ENCODE results near the gene TMIGD1. TPM values are rescaled to one million over a fixed set of nuclear protein-coding genes. Genes with fewer than 3 reads are reported as not detected.

TMIGD1 gene
- total and polyA plus RNA-seq, 2 donors (not counting 1 experiment from before 2014, with no cell fraction given) = not detected

GRCh38 chr17:30380643-30381339 is 46.9 kb upstream of the TMIGD1 start:
- DNase-seq (ENCODE audit: low read depth in 2 of 2) = no peak
- peaks cover 27% of the 10 kb centered on the region for H3K79me2 ChIP-seq (ENCODE audit: control insufficient read depth, insufficient read depth, low read length)
- H3K4me2 ChIP-seq (ENCODE audit: extremely low read depth, insufficient read depth, low read length) = peak overlapping the region; percentile 93
- no peaks in the 10 kb centered on the region for H3K9me3 ChIP-seq (ENCODE audit: control insufficient read depth, insufficient read depth, low read depth, low read length)
- H2AFZ ChIP-seq (ENCODE audit: low read length) = no peak overlapping the region
- H3K4me1 ChIP-seq (ENCODE audit: control insufficient read depth, extremely low read depth, insufficient read depth, low read length) = peaks cover 14% of the 10 kb centered on the region
- H3K9ac ChIP-seq (ENCODE audit: insufficient read depth, low read length) = no peak overlapping the region
- no peaks in the 10 kb centered on the region for H3K36me3 ChIP-seq (ENCODE audit: control insufficient read depth, insufficient read depth, low read length)
- no peaks in the 10 kb centered on the region for H4K20me1 ChIP-seq (ENCODE audit: control insufficient read depth, extremely low read depth, insufficient read depth, low read length)
- peak overlapping the region; percentile 65 to 84 (median 76) for H3K4me3 ChIP-seq (replicated peaks in 1 of 4; ENCODE audit: control extremely low read depth in 1 of 4, insufficient read depth in 1 of 4, low read depth in 3 of 4, low read length in 4 of 4)
- H3K27me3 ChIP-seq (ENCODE audit: control insufficient read depth, insufficient read depth, low read length) = no peaks in the 10 kb centered on the region
- TF ChIP-seq CTCF (conservative IDR thresholded peaks at IDR 0.05 in 1 of 2, IDR thresholded peaks at IDR 0.05 in 1 of 2; ENCODE audit: low read depth in 1 of 2, low read length in 2 of 2) (no peak), EZH2 (IDR thresholded peaks at IDR 0.05; ENCODE audit: low read length, missing control alignments) (no peak)
- H3K27ac ChIP-seq (ENCODE audit: insufficient read depth, low read length) = no peak overlapping the region

- Histone ChIP-seq H3K79me2 (ENCODE audit: control insufficient read depth, insufficient read depth, low read length) (peaks cover 27% of the 10 kb centered on the region), H3K4me2 (ENCODE audit: extremely low read depth, insufficient read depth, low read length) (peak overlapping the region; percentile 93), H3K9me3 (ENCODE audit: control insufficient read depth, insufficient read depth, low read depth, low read length) (no peaks in the 10 kb centered on the region), H3K9ac (ENCODE audit: insufficient read depth, low read length) (peak overlapping the region; percentile 79), H4K20me1 (ENCODE audit: control insufficient read depth, extremely low read depth, insufficient read depth, low read length) (no peaks in the 10 kb centered on the region), H3K27ac (ENCODE audit: insufficient read depth, low read length) (peak overlapping the region; percentile 65), H3K27me3 (ENCODE audit: control insufficient read depth, insufficient read depth, low read length) (no peaks in the 10 kb centered on the region), H3K4me1 (ENCODE audit: control insufficient read depth, extremely low read depth, insufficient read depth, low read length) (peaks cover 14% of the 10 kb centered on the region), H3K36me3 (ENCODE audit: control insufficient read depth, insufficient read depth, low read length) (no peaks in the 10 kb centered on the region), H3K4me3 (replicated peaks in 1 of 4; ENCODE audit: control extremely low read depth in 1 of 4, insufficient read depth in 1 of 4, low read depth in 3 of 4, low read length in 4 of 4) (peak overlapping the region; percentile 65 to 84 (median 76)), H2AFZ (ENCODE audit: low read length) (peak overlapping the region; percentile 50)
- DNase-seq (ENCODE audit: low read depth in 2 of 2) = no peak
- TF ChIP-seq CTCF (conservative IDR thresholded peaks at IDR 0.05 in 1 of 2, IDR thresholded peaks at IDR 0.05 in 1 of 2; ENCODE audit: low read depth in 1 of 2, low read length in 2 of 2) = no peak
- TF ChIP-seq EZH2 (IDR thresholded peaks at IDR 0.05; ENCODE audit: low read length, missing control alignments) = no peak
Observed at GRCh38 chr17:30379903-30380381, 46.1 kb upstream of the TMIGD1 start.

- Histone ChIP-seq H3K27me3 (ENCODE audit: control insufficient read depth, insufficient read depth, low read length) (no peaks in the 10 kb centered on the region), H3K27ac (ENCODE audit: insufficient read depth, low read length) (peak overlapping the region; percentile 65), H3K9me3 (ENCODE audit: control insufficient read depth, insufficient read depth, low read depth, low read length) (no peaks in the 10 kb centered on the region), H3K4me2 (ENCODE audit: extremely low read depth, insufficient read depth, low read length) (peak overlapping the region; percentile 93), H3K36me3 (ENCODE audit: control insufficient read depth, insufficient read depth, low read length) (no peaks in the 10 kb centered on the region), H2AFZ (ENCODE audit: low read length) (peak overlapping the region; percentile 55), H3K4me3 (replicated peaks in 1 of 4; ENCODE audit: control extremely low read depth in 1 of 4, insufficient read depth in 1 of 4, low read depth in 3 of 4, low read length in 4 of 4) (peak overlapping the region; percentile 65 to 84 (median 76)), H3K4me1 (ENCODE audit: control insufficient read depth, extremely low read depth, insufficient read depth, low read length) (peaks cover 14% of the 10 kb centered on the region), H4K20me1 (ENCODE audit: control insufficient read depth, extremely low read depth, insufficient read depth, low read length) (no peaks in the 10 kb centered on the region), H3K79me2 (ENCODE audit: control insufficient read depth, insufficient read depth, low read length) (peaks cover 27% of the 10 kb centered on the region), H3K9ac (ENCODE audit: insufficient read depth, low read length) (peak overlapping the region; percentile 79)
- no peak for DNase-seq (ENCODE audit: low read depth in 2 of 2)
- TF ChIP-seq CTCF (conservative IDR thresholded peaks at IDR 0.05 in 1 of 2, IDR thresholded peaks at IDR 0.05 in 1 of 2; ENCODE audit: low read depth in 1 of 2, low read length in 2 of 2) (no peak), EZH2 (IDR thresholded peaks at IDR 0.05; ENCODE audit: low read length, missing control alignments) (no peak)
Observed at GRCh38 chr17:30379303-30379902, 45.5 kb upstream of the TMIGD1 start.
